Skeletal muscle cell (primary cell): ENCODE measurements around the gene COL20A1.

Experiments
- DNase-seq: peaks from one replicate; pipeline ENCODE4 v3.0.0-alpha.2; 2010; ENCODE audit warnings: low read depth
- H3K4me3 ChIP-seq: 2 replicates; pipeline ENCODE4 v1.5.1; 2011; ENCODE audit warnings: low read depth, mild to moderate bottlenecking, control low read depth, low read length, moderate library complexity

The COL20A1 gene

DNA sequence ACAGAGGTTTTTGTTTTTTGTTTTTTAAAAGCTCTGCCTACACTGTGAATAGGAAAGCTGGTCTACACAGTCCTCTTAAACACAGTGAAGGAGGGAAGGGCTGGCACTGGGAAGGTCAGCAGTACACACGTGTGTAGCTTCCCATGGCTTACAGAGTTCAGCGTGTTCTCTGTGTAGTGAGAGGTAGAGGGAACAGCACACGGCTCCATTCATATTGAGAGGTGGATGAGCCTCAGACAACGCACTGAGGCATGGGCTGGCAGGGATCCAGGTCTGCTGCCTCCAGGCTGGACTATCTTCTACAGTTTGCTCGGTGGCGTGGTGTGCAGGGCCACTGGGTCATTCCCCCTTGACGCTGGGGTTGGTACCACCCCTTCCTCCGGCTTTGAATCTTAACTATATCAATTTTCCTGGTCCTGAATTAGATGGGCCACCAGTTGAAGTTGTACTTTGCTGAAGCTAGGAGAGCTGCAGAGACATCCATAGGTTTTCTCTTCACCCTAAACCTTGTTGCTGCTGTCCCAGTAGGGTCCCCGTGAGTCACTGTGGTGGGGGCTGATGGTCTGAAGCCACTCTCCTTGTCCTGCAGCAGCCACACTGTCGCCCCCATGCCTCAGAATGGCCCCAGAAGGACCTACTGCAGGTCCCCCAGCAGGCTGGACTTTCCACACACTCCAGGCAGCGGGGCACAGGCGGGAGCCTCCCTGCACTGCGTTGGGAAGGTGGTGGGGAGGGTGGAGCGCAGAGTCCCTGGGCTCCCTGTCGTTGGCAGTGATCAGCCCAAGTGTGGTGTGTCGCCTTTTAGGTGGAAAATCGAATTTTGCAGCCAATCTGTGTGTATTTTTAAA is 18.4 kb upstream of the COL20A1 start:
- no peak for DNase-seq
- H3K4me3 ChIP-seq = peak overlapping the region; percentile 97

- no peak overlapping the region for H3K4me3 ChIP-seq
- no peak for DNase-seq
Measured at GRCh38 chr20:63275825-63276224, 17.2 kb upstream of the COL20A1 start.

GRCh38 chr20:63276956-63277355 is 16.0 kb upstream of the COL20A1 start:
- no peak overlapping the region for H3K4me3 ChIP-seq
- no peak for DNase-seq

DNA sequence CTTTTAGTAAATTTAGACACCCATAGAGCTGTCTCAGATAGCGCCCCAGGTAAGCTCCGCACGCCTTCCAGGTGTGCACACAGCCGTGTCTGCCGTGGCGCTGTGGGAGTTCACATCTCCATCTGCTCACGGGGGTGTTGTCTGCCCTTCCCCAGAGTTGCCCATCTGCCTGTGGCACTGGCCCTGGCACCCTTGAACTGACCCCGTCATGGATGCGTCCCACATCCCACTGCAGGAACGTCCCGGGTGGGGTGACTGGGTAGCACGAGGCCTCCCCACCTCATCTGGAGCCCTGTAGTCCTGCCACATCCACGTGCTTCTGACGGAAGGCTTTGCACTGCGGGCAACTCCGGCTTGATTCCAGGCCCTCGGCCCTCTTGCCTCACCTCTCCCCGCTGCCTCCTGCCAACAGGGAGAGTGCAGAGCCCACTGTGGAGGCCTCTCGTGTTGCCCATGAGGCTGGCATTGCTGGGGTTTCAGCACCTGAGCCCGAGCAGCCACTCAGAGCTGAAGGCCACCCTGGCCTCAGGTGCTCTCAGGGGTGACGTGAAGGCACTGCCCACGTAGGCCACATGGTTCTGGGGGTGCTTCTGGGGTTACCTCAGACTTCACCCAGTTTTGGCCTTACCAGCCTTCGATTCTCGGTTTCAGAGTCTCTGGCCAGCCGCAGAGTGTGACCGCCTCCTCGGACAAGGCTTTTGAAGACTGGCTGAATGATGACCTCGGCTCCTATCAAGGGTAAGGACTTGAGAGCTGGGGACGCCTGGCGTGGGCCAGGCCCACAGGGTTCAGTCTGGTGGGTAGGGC is 15.3 kb upstream of the COL20A1 start:
- H3K4me3 ChIP-seq = no peak overlapping the region
- no peak for DNase-seq

GRCh38 chr20:63278661-63279060 is 14.3 kb upstream of the COL20A1 start:
- H3K4me3 ChIP-seq = no peak overlapping the region
- no peak for DNase-seq

DNA sequence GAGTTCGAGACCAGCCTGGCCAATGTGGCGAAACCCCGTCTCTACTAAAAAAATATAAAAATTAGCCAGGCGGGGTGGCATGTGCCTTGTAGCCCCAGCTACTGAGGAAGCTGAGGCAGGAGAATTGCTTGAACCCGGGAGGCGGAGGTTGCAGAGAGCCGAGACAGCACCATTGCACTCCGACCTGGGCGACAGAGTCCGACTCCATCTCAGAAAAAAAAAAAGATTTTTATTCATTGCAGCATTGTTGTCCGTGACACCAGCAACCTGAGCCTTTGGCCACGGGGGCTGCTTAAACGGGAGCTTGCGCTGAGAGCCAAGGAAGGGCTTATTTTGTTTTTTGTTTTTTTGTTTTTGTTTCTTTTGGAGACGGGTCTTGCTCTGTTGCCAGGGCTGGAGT is 13.1 kb upstream of the COL20A1 start:
- H3K4me3 ChIP-seq = no peak overlapping the region
- DNase-seq = no peak

DNA sequence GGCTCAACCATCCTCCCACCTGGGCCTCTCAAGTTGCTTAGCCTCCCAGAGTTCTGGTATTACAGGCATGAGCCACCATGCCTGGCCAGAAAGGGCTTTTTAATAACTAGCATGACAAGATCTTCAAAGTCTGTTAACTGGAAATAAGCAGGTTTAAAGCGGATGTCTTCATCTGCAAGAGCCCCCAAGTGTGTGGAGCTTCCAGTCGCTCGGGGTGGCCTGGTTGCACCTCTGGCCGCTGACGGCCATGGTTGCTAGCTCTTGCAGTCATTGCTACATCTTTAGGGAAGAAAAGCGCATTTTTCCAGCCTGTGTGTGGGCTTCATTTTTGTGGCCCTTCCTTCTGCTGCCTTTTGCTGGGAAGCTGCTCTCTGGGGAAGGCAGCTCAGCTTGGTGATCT is 12.6 kb upstream of the COL20A1 start:
- H3K4me3 ChIP-seq = no peak overlapping the region
- no peak for DNase-seq

DNA sequence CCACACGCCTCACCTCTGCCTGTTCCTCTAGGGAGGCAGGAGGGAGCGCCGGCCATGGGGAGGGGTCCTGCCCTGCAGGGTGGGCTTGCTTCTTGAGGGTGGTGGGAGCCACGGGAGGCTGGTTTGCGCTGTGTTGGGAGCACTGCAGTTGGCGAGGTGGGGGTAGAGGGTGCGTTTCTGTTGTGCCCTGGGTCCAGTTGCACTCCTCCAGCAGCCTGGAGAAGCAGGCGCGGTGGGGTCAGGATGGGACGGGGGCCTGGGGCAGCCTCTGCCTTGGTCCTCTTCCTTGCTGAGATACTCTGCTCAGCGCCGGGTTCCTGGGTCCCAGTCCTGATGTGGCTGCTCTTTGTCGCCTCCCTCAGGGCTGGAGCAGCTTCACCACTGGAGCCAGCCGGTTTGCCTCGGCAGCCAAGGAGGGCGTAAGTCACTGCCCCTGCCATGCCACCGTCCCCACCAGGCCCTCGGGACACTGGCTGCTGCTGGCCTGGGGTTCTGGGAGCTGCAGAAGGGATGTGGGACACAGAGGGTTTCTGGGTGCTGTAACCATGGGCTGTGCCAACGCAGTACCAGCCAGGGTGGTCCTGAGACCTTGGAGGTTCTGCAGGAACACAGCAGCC is 11.9 kb upstream of the COL20A1 start:
- no peak for DNase-seq
- no peak overlapping the region for H3K4me3 ChIP-seq

- DNase-seq = no peak
- no peak overlapping the region for H3K4me3 ChIP-seq
Measured at GRCh38 chr20:63281742-63282665, 11.0 kb upstream of the COL20A1 start.

DNA sequence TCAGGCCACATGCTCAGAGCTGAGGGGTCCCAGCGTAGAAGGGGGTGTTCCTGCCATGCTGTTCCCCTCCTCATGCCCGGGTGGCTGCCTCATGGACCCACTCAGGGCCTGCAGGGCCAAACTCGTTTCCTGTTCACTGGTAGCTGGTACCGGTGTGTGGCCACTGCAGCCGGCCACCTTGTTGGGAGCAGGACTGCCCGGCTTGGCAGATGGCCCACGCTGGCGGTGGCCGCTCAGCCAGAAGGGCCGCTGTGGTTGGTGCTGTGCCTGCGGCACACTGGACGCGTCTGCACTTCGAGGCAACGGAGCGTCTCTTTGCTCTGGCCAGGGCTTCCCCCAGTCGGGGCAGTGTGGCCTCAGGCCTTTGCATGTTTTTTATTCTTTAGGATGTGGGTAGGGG is 10.0 kb upstream of the COL20A1 start:
- H3K4me3 ChIP-seq = no peak overlapping the region
- no peak for DNase-seq

GRCh38 chr20:63283397-63284082 is 9.4 kb upstream of the COL20A1 start:
- H3K4me3 ChIP-seq = no peak overlapping the region
- no peak for DNase-seq

DNA sequence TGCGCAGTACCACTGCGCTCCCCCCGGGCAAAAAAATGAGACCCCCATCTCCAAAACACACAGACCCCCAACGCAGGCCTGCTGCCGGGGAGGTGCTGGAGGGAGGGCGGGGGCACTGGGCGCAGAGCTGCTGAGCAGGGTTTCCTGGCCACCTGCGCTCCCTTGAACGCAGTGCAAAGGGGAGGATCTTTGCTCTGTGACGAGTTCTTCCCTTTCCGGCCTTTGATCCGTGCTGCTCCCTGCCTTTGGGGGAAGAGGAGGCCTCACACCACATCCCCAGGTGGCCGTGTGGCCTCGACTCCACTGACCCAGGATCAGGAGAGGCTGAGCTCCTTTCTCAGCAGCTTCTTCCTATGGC is 8.9 kb upstream of the COL20A1 start:
- H3K4me3 ChIP-seq = no peak overlapping the region
- no peak for DNase-seq

GRCh38 chr20:63284544-63284949 is 8.4 kb upstream of the COL20A1 start:
- DNase-seq = no peak
- no peak overlapping the region for H3K4me3 ChIP-seq

DNA sequence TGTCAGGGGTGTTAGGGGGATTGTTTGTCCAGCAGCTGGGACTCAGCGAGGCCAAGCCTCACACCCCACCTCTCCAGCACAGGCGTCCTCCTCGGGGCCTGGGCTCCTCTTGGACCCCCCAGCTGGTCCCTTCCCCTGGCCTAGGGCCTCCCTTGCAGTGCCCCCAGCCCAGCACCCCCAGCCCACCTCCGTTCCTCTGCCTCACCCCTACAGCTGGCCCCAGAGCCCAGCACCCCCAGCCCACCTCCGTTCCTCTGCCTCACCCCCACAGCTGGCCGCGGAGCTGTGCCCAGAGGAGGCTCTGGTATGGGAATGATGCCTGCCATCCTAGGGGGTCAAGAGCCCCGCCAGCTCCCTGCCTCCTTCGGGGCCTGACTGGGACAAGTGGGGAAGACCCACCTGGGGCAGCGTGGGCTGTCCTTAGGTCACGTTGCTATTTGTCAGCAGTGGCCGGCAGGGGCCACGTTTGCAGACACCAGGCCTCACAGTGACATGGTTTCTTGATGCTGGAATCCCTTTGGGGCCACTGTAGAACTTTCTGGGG is 7.9 kb upstream of the COL20A1 start:
- no peak for DNase-seq
- H3K4me3 ChIP-seq = no peak overlapping the region

DNA sequence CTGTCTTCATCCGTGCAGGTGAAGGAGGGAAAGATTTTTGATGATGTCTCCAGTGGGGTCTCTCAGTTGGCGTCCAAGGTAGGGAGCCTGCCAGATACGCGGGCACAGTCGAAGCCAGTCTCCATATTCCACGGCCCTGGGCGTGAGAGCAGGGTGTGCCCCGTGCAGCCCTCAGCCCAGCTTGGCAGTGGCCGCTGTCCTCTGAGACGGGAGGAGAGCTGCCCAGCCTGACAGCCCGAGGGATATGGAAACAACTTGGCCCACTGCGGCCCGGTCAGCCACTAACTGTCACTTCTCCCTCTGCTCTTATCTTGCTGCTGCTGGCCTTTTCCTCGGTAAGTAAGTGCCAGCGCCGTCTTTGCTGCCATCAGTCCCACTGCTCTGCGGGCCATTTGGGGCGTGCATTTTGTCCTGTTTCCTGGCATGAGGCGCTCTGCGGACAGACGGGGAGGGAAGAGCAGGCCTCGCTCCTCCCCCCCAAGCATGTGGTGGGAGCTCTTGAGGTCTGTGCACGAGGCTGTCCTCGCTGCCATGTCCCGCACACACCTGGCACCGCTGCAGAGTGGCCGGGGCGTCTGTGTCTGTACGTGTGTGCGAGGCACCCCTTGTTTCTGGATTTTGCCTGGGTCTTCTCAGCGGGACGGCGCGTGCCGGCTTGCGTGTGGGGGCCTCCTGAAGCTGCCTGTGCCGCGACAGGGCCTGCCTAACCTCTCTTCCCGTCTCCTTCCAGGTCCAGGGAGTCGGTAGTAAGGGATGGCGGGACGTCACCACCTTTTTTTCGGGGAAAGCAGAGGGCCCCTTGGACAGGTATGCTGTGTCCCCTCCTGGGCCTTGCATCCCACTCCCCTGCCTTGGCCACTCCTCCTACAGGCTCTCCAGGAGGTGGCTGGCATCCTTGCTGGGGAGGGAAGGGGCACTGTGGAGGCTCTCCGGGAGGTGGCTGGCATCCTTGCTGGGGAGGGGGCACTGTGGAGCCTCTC is 7.1 kb upstream of the COL20A1 start:
- no peak for DNase-seq
- H3K4me3 ChIP-seq = no peak overlapping the region

- DNase-seq = no peak
- no peak overlapping the region for H3K4me3 ChIP-seq
Measured at GRCh38 chr20:63286781-63287696, 5.9 kb upstream of the COL20A1 start.
